Upper lobe of right lung (tissue), 1 donor: ENCODE results near the gene IL4I1. TPM values are rescaled to one million over a fixed set of nuclear protein-coding genes. Genes with fewer than 3 reads are reported as not detected.
"Not testable (repeated sequence)": the region's sequence is repeated elsewhere in the genome, so short reads cannot be mapped to it uniquely, and the experiment has no call there.

Source experiments
- ATAC-seq: fragments of 200-7000 bp; cut with Tn5 transposase; one replicate; pipeline ENCODE4 v1.9.1; 2020; ENCODE audit warnings: mild to moderate bottlenecking, moderate library complexity
- DNase-seq: peaks from one replicate; pipeline ENCODE4 v3.0.0-alpha.2; 2020
- H3K27ac ChIP-seq: fragments of 200-600 bp; one replicate; pipeline ENCODE4 v1.8.0; 2022
- H3K27me3 ChIP-seq: fragments of 200-600 bp; one replicate; pipeline ENCODE4 v1.8.0; 2022; ENCODE audit warnings: mild to moderate bottlenecking
- H3K36me3 ChIP-seq: fragments of 200-600 bp; one replicate; pipeline ENCODE4 v1.8.0; 2022
- H3K4me1 ChIP-seq: fragments of 200-600 bp; one replicate; pipeline ENCODE4 v1.8.0; 2022
- H3K4me3 ChIP-seq: fragments of 200-600 bp; one replicate; pipeline ENCODE4 v1.8.0; 2022; ENCODE audit warnings: mild to moderate bottlenecking
- H3K9me3 ChIP-seq: fragments of 200-600 bp; one replicate; pipeline ENCODE4 v1.8.0; 2022
- CTCF ChIP-seq: fragments of 200-600 bp; IDR thresholded peaks from one replicate; pipeline ENCODE4 v1.8.0; 2022; ENCODE audit warnings: antibody characterized with exemption
- intact Hi-C: fragments of 100-400 bp; cut with DNase I; formaldehyde crosslinking; loops from one replicate; pipeline ENCODE4 v1.11.0; 2022
- total RNA-seq: library from RNA; stranded (reverse); fragmentation: NEBNext Ultra II Directional; extraction: Animal tissue kit (Norgen Biotek cat#: 25700); gene quantifications from one replicate; pipeline ENCODE4 v1.2.1, GENCODE V29; 2021
- donor health status: DM: no; HTN: yes; CAD: no; lungs with severe emphysema.

The IL4I1 gene
- total RNA-seq, 1 donor from 2014 or later = 1.8 TPM

- no peak overlapping the region for H3K27ac ChIP-seq
- H3K27me3 ChIP-seq = no peaks in the 10 kb centered on the region
- H3K4me3 ChIP-seq = no peak overlapping the region
- H3K36me3 ChIP-seq = peaks cover 39% of the 10 kb centered on the region
- peaks cover 9% of the 10 kb centered on the region for H3K4me1 ChIP-seq
- intact Hi-C loops = no loop called here
- TF ChIP-seq CTCF = no peak
- no peaks in the 10 kb centered on the region for H3K9me3 ChIP-seq
- DNase-seq (no peak), ATAC-seq (no peak)
Observed at GRCh38 chr19:49926515-49926914, 29.8 kb upstream of the IL4I1 start.

- no peaks in the 10 kb centered on the region for H3K9me3 ChIP-seq
Observed at GRCh38 chr19:49925486-49925885, 28.8 kb upstream of the IL4I1 start.

GRCh38 chr19:49924881-49925210 is 28.2 kb upstream of the IL4I1 start:
- H3K27ac ChIP-seq, H3K4me1 ChIP-seq, DNase-seq, H3K27me3 ChIP-seq, intact Hi-C loops, H3K4me3 ChIP-seq, H3K9me3 ChIP-seq, ATAC-seq: not testable (repeated sequence)
- H3K36me3 ChIP-seq = peaks cover 44% of the 10 kb centered on the region

More at GRCh38 chr19:49925486-49925885, 28.8 kb upstream of the IL4I1 start:
- peaks cover 43% of the 10 kb centered on the region for H3K36me3 ChIP-seq
- TF ChIP-seq CTCF = no peak
- H3K27me3 ChIP-seq = no peaks in the 10 kb centered on the region
- H3K4me1 ChIP-seq = peaks cover 9% of the 10 kb centered on the region
- ATAC-seq = no peak
- H3K27ac ChIP-seq = no peak overlapping the region
- no peak for DNase-seq
- H3K4me3 ChIP-seq = no peak overlapping the region
- intact Hi-C loops = no loop called here

- ATAC-seq (no peak), DNase-seq (no peak)
- no peaks in the 10 kb centered on the region for H3K27me3 ChIP-seq
- no peak overlapping the region for H3K27ac ChIP-seq
- intact Hi-C loops = no loop called here
- peaks cover 9% of the 10 kb centered on the region for H3K4me1 ChIP-seq
- no peaks in the 10 kb centered on the region for H3K9me3 ChIP-seq
- peaks cover 44% of the 10 kb centered on the region for H3K36me3 ChIP-seq
- H3K4me3 ChIP-seq = no peak overlapping the region
- no peak for TF ChIP-seq CTCF
Observed at GRCh38 chr19:49924004-49924880, 27.6 kb upstream of the IL4I1 start.

GRCh38 chr19:49923055-49924003 is 26.6 kb upstream of the IL4I1 start:
- ATAC-seq (no peak), DNase-seq (no peak)
- intact Hi-C loops = no loop called here
- Histone ChIP-seq H3K4me3 (no peak overlapping the region), H3K4me1 (peaks cover 9% of the 10 kb centered on the region), H3K36me3 (peaks cover 44% of the 10 kb centered on the region), H3K9me3 (no peaks in the 10 kb centered on the region), H3K27me3 (no peaks in the 10 kb centered on the region), H3K27ac (no peak overlapping the region)
- no peak for TF ChIP-seq CTCF
